ENCODE results near the gene MAP2. TPM values are rescaled to one million over a fixed set of nuclear protein-coding genes. Genes with fewer than 3 reads are reported as not detected.

The MAP2 gene
- total and polyA plus RNA-seq, 2 of the 13 experiments (the other 11 are each of a cell fraction or from before 2014, with no cell fraction given): 0.08 TPM; not detected in 1

GRCh38 chr2:209771474-209772289 lies 347.8 kb downstream of the MAP2 start, which contains the start of gene UNC80 (continued):
- TF ChIP-seq ZNF737 (CRISPR knock-in tag; IDR thresholded peaks at IDR 0.05; ENCODE audit: borderline replicate concordance): no peak
- TF ChIP-seq U2AF2 (IDR thresholded peaks at IDR 0.05; ENCODE audit: low read depth, low read length): no peak
- no peak for TF ChIP-seq ZNF567 (CRISPR knock-in tag; IDR thresholded peaks at IDR 0.05; ENCODE audit: borderline replicate concordance)
- peak; percentile 98 for TF ChIP-seq BATF2 (CRISPR knock-in tag; IDR thresholded peaks at IDR 0.05)
- TF ChIP-seq ZNF639 (CRISPR knock-in tag; conservative IDR thresholded peaks at IDR 0.05): peak; percentile 91
- peak; percentile 92 for TF ChIP-seq TFE3 (CRISPR knock-in tag; IDR thresholded peaks at IDR 0.05)
- peak; percentile 78; the same call in 1 of the 2 replicates for TF ChIP-seq MTF1 (CRISPR knock-in tag; IDR thresholded peaks at IDR 0.05)
- TF ChIP-seq KDM1A (CRISPR knock-in tag; IDR thresholded peaks at IDR 0.05): 0 out of 2 replicates have a peak, but pooled peaks have one; percentile 19
- TF ChIP-seq PRDM10 (CRISPR knock-in tag; IDR thresholded peaks at IDR 0.05; ENCODE audit: low read depth): peak; percentile 79; the same call in 1 of the 2 replicates
- peak; percentile 99; the same call in 1 of the 2 replicates for TF ChIP-seq ZNF773 (CRISPR knock-in tag; IDR thresholded peaks at IDR 0.05; ENCODE audit: borderline replicate concordance)
- peak; percentile 99 for TF ChIP-seq ZBTB44 (CRISPR knock-in tag; IDR thresholded peaks at IDR 0.05)
- peak; percentile 90; the same call in 1 of the 2 replicates for TF ChIP-seq MLXIP (CRISPR knock-in tag; IDR thresholded peaks at IDR 0.05; ENCODE audit: borderline replicate concordance)
- peak; percentile 48 for TF ChIP-seq HNRNPK (IDR thresholded peaks at IDR 0.05; ENCODE audit: low read depth, low read length, poor library complexity, severe bottlenecking)
- TF ChIP-seq WIZ (CRISPR knock-in tag; IDR thresholded peaks at IDR 0.05): peak; percentile 99

Data from HepG2 (cell line).